Large intestine (tissue), 3 donors: ENCODE measurements around the gene CERS5. TPM values are rescaled to one million over a fixed set of nuclear protein-coding genes. Genes with fewer than 3 reads are reported as not detected.

Source experiments
- DNase-seq, 2 donors: peaks; one replicate each; pipeline versions ENCODE4 v3.0.0 to v3.0.0-alpha.2; 2013
- H3K27ac ChIP-seq: one replicate; pipeline ENCODE4 v1.5.1; 2013; ENCODE audit warnings: low read length
- H3K27me3 ChIP-seq: 2 replicates; pipeline ENCODE4 v1.6.1; 2013; ENCODE audit warnings: low read length; ENCODE audit not compliant: control insufficient read depth, insufficient read depth
- H3K36me3 ChIP-seq: 2 replicates; pipeline ENCODE4 v1.6.1; 2013; ENCODE audit warnings: low read length; ENCODE audit not compliant: control insufficient read depth, insufficient read depth
- H3K4me1 ChIP-seq: one replicate; pipeline ENCODE4 v1.6.1; 2013; ENCODE audit warnings: low read length; ENCODE audit not compliant: control insufficient read depth, insufficient read depth
- H3K4me3 ChIP-seq: one replicate; pipeline ENCODE4 v1.5.1; 2013; ENCODE audit warnings: low read length
- H3K9me3 ChIP-seq: one replicate; pipeline ENCODE4 v1.6.1; 2013; ENCODE audit warnings: mild to moderate bottlenecking, low read depth, low read length, moderate library complexity; ENCODE audit not compliant: control insufficient read depth
- WGBS: methylation state at CpG from one replicate; pipeline ENCODE4 v1.1.5; 2013; ENCODE audit warnings: low lambda C conversion rate; ENCODE audit not compliant: insufficient coverage; 5-methylcytosine and 5-hydroxymethylcytosine counted together
- polyA plus RNA-seq: library from polyadenylated mRNA; unstranded; fragments of 120-200 nt; gene quantifications from one replicate; pipeline ENCODE4 v1.2.1, GENCODE V29; 2013

The CERS5 gene
- polyA plus RNA-seq, 1 donor: 32.5 TPM

DNA sequence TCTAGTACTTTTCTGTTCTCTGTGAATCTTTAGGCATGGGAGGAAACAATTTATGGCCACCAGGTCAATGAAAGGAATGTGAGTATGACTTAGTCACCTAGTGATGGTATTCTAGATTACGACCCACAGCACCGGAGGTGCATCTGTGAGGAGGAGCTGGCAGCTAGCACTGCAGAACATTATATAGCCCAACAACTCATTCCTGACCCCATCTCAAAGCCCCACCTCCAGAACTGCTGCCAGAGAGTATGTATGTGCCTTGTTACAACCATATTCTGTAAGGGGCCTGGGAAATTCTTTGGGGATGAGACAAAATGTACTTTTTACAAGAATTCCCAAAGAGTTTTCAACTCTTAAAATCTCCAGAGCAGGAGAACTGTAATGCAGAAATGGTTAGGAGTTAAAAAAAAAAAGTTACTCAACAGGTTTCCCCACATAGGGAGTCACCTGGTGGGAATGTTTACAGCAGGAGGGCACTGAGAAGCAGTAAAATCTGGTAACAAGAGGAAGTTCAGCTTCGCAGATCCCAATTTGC is 34.9 kb upstream of the CERS5 start:
- Histone ChIP-seq H3K36me3 (peaks cover 64% of the 10 kb centered on the region), H3K9me3 (no peaks in the 10 kb centered on the region), H3K27me3 (no peaks in the 10 kb centered on the region), H3K4me1 (peaks cover 16% of the 10 kb centered on the region), H3K27ac (peak overlapping the region; percentile 41), H3K4me3 (no peak overlapping the region)
- no CpG with 5 or more reads among the region's 3 CpGs for WGBS
- peak; percentile 48 to 77 for DNase-seq

DNA sequence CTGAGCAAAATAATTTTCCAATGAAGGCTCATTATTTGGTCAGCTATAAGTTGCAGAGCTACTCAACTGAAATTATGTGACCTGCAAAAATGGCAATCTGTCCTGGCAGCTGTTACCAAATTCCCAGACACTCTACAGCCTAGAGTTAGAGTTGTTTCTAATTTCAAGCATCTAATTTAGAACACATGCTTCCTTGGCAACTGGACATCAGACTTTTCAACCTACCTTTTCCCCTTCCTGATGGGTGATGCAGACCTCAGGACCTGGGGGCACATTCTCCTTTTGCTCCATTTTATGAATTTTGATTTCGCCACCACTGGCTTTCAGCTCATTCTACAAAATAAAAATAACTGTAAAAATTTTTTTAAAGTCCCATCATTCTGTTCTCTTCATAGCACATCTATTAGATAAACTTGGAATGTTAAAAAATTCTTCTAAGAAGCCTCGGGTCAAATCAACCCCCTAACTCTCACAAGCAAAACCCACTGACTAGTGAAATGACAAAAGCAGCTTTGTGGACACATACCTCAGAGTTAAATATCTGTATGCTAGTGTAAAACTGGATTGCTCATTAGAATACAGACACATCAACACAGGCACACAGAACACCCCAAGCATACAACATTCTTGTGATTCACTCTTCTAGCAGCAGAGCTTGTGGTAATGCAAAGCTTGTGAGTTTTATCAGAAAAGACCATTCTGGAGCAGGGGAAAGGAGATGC is 33.5 kb upstream of the CERS5 start:
- Histone ChIP-seq H3K4me3 (no peak overlapping the region), H3K4me1 (peaks cover 16% of the 10 kb centered on the region), H3K36me3 (peaks cover 69% of the 10 kb centered on the region), H3K27me3 (no peaks in the 10 kb centered on the region), H3K9me3 (no peaks in the 10 kb centered on the region), H3K27ac (peak overlapping the region; percentile 14)
- WGBS: 100% methylated on average over 1 of the region's 2 CpGs
- DNase-seq: no peak

DNA sequence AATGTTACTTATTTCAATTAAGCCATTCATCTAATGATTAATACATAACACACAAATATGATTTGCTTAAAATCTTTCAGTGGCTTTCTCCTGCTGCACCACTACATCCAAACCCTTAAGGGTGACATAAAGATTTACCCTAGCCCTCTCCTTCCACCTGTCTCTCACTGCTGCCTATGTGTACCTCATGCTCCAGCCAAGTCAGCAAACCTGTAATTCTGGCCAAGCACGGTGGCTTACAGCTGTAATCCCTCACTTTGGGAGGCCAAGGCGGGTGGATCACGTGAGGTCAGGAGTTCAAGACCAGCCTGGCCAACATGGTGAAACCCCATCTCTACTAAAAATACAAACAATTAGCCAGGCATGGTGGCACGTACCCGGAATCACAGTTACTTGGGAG is 31.7 kb upstream of the CERS5 start:
- H3K9me3 ChIP-seq: no peaks in the 10 kb centered on the region
- no peak for DNase-seq
- WGBS: no CpG with 5 or more reads among the region's 5 CpGs
- peaks cover 16% of the 10 kb centered on the region for H3K4me1 ChIP-seq
- H3K27ac ChIP-seq: no peak overlapping the region
- H3K36me3 ChIP-seq: peaks cover 67% of the 10 kb centered on the region
- H3K27me3 ChIP-seq: no peaks in the 10 kb centered on the region
- H3K4me3 ChIP-seq: no peak overlapping the region

DNA sequence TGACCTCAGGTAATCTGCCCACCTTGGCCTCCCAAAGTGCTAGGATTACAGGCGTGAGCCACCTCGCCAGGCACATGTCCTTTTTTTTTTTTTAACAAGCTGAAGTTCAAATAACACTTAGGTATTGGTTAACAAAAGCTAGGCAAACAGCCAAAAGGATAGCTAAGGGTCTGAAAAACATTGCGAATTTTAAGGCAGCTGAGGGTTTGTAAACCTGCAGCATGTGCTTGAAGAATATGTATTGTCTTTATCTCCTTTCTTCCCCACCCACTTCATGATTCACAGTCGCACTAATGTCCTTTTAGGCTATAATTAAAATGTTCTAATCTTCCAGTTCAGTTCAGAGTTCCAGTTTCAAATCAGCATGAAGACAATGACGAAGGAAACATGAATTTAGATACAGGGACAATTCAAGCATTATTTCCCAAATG is 30.1 kb upstream of the CERS5 start:
- Histone ChIP-seq H3K27me3 (no peaks in the 10 kb centered on the region), H3K4me1 (peaks cover 20% of the 10 kb centered on the region), H3K4me3 (no peak overlapping the region), H3K36me3 (peaks cover 65% of the 10 kb centered on the region), H3K9me3 (no peaks in the 10 kb centered on the region), H3K27ac (no peak overlapping the region)
- peak in 1 of 2 donors; percentile 56 for DNase-seq
- WGBS: 43% methylated on average over 3 of the region's 5 CpGs

DNA sequence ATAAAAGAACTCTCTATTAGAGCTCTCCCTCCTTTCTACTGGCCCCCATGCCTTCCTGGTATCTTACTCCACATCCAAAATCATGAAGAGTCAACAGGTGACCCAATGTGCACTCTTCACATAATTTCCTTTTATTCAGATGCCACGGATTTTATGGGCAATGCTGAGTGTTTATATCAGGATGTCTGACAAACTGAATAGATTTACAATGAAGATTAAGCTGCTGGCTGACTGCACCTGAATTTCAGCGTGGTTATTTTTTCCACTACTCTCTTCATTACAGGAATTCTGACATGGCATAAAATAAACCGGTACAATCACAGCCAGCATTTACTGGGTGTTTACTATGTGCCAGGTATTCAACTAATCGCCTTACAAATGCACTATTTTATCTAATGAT is 29.4 kb upstream of the CERS5 start:
- Histone ChIP-seq H3K27me3 (no peaks in the 10 kb centered on the region), H3K27ac (no peak overlapping the region), H3K9me3 (no peaks in the 10 kb centered on the region), H3K36me3 (peaks cover 65% of the 10 kb centered on the region), H3K4me1 (peaks cover 21% of the 10 kb centered on the region), H3K4me3 (no peak overlapping the region)
- no CpG with 5 or more reads among the region's 4 CpGs for WGBS
- no peak for DNase-seq

DNA sequence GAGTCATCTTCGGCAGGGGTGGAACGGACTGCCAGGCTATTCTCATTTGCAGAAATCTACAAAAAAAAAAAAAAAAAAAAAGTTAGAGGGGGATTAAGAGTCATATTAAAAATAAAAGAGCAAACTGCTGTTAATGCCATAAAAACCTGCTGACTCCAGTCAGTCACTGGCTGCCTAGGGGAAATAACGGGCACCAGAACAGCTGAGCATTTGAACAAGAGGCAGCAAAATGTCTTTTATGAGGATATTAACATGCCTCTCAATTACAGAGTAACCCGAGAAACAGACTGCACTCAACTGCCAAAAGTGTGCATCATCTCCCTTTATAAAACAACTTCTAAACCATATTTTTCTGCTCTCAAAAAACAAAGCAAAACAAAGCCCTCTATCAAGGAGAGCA is 28.7 kb upstream of the CERS5 start:
- 100% methylated on average over 2 of the region's 4 CpGs for WGBS
- H3K36me3 ChIP-seq: peaks cover 67% of the 10 kb centered on the region
- H3K27ac ChIP-seq: no peak overlapping the region
- H3K4me1 ChIP-seq: peaks cover 21% of the 10 kb centered on the region
- no peaks in the 10 kb centered on the region for H3K27me3 ChIP-seq
- no peak for DNase-seq
- no peaks in the 10 kb centered on the region for H3K9me3 ChIP-seq
- no peak overlapping the region for H3K4me3 ChIP-seq

DNA sequence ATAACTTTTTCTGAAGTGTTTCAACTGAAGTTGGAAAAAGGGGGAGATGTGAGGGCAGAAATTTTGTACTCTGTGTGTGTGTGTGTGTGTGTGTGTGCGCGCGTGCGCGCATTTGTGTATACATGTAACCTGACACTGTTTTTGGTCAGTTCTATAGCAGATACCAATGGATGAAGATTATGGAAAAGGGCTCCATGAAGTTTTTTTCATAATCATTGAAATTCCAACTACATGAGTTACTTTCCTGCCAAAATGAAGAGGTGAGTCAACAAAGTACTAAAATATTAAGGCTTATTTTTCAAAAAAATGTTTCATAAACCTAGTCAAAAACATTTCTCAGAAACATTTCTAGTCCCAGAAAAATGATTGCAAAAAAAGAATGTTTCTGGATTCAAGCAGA is 25.7 kb upstream of the CERS5 start:
- Histone ChIP-seq H3K4me3 (no peak overlapping the region), H3K27ac (peak overlapping the region; percentile 64), H3K27me3 (no peaks in the 10 kb centered on the region), H3K4me1 (peaks cover 40% of the 10 kb centered on the region), H3K36me3 (peaks cover 57% of the 10 kb centered on the region), H3K9me3 (no peaks in the 10 kb centered on the region)
- no CpG with 5 or more reads among the region's 5 CpGs for WGBS
- DNase-seq: no peak

DNA sequence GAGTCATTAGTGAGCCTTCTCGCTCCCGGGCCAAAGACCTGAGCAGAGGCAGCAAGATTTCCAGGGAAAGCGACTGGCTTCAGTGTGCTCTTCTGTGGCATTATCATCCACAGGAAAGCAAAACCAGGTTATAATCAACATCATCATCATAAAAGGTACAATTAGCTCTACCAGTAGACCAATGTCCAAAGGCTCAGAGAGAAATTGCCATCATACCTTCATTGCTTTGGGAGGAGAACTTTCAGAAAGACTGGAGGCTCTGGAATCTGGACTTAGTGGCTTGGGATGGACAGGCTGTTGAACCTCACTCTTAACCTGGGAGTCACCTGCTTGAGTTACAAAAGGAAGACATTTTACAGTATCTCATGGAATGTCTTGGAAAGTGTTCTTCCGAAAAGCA is 25.1 kb upstream of the CERS5 start:
- WGBS: no CpG with 5 or more reads among the region's 4 CpGs
- Histone ChIP-seq H3K27ac (peak overlapping the region; percentile 64), H3K9me3 (no peaks in the 10 kb centered on the region), H3K4me1 (peaks cover 40% of the 10 kb centered on the region), H3K36me3 (peaks cover 60% of the 10 kb centered on the region), H3K27me3 (no peaks in the 10 kb centered on the region), H3K4me3 (no peak overlapping the region)
- peak; percentile 75 to 90 for DNase-seq

DNA sequence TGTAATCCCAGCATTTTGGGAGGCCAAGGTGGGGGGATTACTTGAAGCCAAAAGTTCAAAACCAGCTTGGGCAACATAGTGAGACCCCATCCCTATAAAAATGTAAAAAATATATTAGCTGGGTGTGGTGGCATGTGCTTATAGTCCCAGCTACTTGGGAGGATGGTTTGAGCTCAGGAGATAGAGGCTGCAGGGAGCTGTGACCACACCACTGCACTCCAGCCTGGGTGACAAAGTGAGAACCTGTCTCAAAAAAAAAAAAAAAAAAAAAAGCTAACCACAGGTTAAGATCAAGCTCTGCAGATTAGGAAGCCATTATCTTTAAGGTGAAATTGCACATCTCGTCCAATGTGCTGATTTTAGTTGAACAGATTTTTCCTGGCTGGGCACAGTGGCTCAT is 23.7 kb upstream of the CERS5 start:
- DNase-seq: no peak
- H3K27ac ChIP-seq: no peak overlapping the region
- peaks cover 46% of the 10 kb centered on the region for H3K4me1 ChIP-seq
- no peak overlapping the region for H3K4me3 ChIP-seq
- WGBS: no CpG with 5 or more reads among the region's 1 CpG
- no peaks in the 10 kb centered on the region for H3K27me3 ChIP-seq
- no peaks in the 10 kb centered on the region for H3K9me3 ChIP-seq
- H3K36me3 ChIP-seq: peaks cover 50% of the 10 kb centered on the region

DNA sequence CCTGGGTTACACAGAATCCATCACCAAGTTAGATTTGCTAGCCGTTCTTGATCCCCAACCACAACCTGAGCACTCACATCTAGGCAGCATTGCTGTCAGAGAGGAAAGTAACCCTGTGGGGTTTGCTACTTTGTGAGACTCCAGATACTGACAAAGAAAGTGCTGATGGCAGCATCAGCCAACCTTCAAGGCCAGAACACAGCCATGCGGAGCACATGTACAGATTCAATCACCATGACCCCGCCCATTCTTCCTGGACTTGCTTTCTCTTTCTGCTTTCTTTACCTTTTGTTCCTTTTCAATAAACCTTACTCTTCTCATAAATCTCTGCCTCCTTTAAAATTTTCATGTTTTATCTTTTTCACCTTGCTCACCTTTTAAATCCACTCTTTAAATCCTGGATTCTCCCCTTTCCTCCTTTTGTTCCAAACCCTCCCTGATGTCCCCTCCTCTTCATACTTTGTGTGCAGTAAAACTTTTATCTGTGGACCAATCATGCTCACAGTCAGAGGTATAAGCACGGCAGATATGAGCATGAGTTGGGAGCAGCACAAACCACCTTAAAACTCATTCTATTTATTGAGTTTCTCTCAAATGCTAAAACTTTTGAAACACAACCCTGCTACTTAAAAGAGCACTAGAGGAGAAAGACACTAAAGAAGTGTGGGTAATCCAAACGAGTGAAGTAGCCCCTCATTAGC is 21.9 kb upstream of the CERS5 start:
- H3K4me3 ChIP-seq: no peak overlapping the region
- H3K9me3 ChIP-seq: no peaks in the 10 kb centered on the region
- H3K36me3 ChIP-seq: peaks cover 44% of the 10 kb centered on the region
- WGBS: 83% methylated on average over 1 of the region's 5 CpGs
- DNase-seq: peak; percentile 50 to 80
- no peaks in the 10 kb centered on the region for H3K27me3 ChIP-seq
- H3K4me1 ChIP-seq: peaks cover 51% of the 10 kb centered on the region
- H3K27ac ChIP-seq: peak overlapping the region; percentile 54
